Skin of body (tissue), 3 donors: ENCODE measurements around the gene RHBDD1. TPM values are rescaled to one million over a fixed set of nuclear protein-coding genes. Genes with fewer than 3 reads are reported as not detected.

Experiments used
- DNase-seq: peaks from one replicate; lab custom pipeline; 2025; lab: John Stamatoyannopoulos, UW
- small RNA-seq: library from RNA; depleted of rRNA; stranded (forward); fragments of <200 nt; gene quantifications from one replicate; pipeline ENCODE3, GENCODE V24; 2014; ENCODE audit warnings: low replicate concordance
- total RNA-seq: library from RNA; depleted of rRNA; stranded (reverse); fragments of >200 nt; gene quantifications from one replicate; pipeline ENCODE4 v1.2.3, GENCODE V29; 2014

Gene RHBDD1
- total RNA-seq, 1 donor from 2014 or later, result 38.3 TPM

DNA sequence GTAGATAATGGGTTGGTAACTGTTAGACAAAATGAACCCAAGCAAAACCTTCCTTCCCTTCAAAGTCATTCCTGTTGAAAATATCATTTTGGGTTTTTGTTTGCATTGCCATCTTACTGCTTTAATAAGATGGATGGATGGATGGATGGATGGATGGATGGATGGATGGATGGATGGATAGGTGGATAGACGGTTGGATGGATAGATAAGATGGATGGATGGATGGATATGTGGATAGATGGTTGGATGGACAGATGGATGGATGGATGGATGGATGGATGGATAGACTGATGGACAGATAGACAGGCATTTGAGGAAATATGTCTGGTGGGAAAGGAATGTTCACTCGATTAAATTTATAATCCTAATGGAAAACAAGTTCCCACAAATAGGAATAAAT lies 194.9 kb downstream of the RHBDD1 start:
- DNase-seq, result no peak

DNA sequence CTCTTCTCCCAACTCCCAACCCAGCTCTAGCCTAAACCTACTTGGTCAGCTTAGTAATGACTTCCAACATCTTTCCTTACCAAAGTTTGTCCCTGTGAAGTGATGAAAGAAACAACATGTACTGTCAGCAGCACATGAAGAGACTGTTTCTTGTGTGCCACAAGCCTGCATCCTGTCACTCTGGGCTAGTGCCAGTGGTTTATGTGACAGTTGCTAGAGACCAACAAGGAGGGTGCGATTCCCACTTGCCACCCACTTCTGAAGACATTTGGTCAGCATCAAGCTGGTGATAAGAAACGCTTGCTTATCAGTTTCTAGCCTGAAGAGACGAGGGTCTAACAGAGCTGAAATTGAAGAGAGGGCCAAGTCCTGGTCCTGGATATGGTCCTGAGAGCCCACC lies 195.5 kb downstream of the RHBDD1 start:
- DNase-seq, result no peak

DNA sequence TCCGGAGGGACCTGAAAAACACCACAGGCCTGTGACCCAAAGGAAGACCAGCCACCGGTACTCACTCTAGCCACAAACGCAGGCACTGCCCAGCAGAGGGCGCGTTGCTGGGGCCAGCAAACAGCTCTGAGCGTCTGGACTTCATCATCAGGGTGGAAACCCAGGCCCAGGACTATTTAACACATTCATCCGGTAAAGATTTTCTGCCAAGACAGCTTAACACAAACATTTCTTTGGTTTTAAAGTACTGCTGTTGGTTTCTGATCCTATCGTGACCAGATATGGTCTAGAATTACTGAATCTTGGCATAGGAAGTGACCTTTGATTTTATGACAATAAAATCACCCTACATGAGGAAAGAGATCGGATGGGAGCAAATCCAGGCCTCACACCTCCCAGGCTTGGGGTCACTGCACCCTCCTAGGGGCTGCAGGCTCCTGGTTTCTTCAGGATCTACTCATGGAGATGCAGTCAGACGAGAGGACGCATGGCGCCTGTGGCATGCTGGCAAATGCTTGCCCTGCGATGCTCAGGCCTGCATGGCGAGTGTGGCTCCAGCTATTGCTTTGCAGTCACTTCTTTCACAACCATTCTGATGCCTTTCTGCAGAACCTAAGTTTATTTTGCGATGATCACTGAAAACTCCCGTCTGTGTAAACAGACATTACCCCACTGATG lies 197.8 kb downstream of the RHBDD1 start:
- no peak for DNase-seq

DNA sequence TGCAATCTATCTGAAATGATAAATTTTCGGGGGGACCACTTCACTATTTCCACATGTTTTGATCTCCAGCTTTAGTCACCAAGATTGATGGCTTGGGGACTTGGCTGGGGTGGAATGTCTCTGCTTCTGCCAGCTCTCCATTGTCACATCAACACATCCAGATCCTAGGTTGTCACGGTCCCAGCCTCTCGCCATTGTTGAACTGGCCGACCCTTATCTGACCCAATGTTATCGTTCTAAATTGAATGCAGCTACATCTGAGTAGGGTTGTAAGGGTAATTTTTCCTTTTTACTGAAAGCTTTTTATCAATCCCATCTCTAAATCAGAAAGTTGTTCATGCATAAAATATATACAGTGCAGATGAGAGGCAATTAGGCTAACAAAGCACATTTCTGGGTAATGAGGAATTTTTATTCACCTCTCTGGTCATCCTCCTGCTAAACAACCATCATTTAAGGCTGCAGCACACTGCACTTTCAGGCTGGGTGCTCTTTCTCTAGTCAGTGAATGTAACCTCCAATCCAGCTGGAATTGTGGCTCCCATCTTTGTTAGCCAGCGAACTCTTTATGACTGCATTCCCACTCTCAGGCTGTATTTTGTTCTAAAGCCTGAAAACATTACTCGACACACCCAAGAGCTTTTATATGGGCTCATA lies 200.0 kb downstream of the RHBDD1 start:
- no peak for DNase-seq

DNA sequence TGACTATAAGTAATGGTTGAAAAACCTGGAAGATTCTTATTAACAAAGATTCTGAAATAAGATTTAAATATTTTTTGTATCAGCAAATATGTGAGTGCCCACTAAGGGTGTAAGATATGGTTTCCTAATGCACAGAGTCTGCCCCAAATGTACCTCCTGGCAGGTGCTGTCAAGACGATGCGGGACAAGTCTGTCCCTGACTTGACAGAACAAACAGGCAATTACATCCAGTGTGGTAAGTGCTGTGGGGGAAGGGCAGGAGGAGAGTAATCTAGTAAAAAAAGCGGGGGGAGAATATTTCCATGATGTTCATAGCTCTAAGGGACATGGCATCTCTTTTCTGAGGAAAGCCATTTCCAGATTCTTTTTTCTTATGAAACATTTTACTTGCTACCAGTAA lies 200.7 kb downstream of the RHBDD1 start:
- no peak for DNase-seq

DNA sequence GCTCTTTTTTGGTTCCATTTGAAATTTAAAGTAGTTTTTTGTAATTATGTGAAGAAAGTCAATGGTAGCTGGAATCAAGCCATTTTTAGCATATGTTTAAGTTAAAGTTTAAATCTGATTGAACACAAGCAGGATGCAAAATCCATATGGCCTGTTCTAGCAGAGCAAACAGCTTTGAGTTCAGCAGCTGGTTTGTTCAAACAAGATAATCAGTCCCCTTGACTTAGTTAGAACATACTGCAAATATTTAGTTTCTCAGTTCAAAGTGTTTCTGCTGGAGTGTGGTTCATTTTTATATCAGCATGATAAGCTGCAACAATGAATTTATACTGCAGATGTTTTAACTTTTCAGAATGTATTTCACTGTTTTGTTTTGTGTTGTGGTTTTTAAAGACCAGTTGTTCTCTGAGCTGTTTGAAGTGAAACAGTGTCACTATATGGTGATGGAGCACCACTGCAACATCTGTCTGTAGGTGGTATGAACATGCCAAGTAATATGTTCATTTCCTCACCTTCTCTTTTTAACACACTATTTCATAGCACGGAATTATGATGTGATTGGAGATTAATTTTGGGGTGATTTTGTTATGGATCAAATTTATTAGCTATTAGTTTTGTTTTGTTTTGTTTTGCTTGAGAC lies 202.8 kb downstream of the RHBDD1 start:
- no peak for DNase-seq

DNA sequence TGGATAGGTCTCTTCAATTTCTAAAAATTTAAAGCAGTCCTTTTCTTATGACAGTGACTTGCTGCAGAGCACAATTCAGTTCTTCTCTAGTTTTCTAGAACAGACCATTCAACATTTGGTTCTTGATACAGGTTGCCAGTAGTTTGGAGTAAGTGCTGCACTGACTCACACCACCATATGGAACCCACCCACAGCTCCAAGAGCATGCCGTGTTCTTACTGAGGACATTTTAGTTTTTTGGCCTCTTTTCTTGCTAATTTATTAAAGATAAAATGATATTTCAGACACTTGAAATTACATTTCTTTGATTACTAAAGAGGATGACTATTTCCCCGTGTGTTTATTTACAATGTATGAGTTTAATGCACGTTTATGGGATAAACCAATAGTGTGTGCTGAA lies 208.1 kb downstream of the RHBDD1 start:
- no peak for DNase-seq

Small RNA genes within 50 kb of the gene (small RNA-seq; reads per million reads assigned to genes)
- gene RF00554, result not detected

Other genes with a start within 250 kb of the RHBDD1 start
- gene IRS1, start 36.2 kb upstream of the RHBDD1 start, total RNA-seq, result 14.5 TPM